ENCODE data around the gene TRPC4AP. TPM values are rescaled to one million over a fixed set of nuclear protein-coding genes. Genes with fewer than 3 reads are reported as not detected.

TRPC4AP gene
- total RNA-seq, 4 donors from 2014 or later: 35.2 to 50.4 (median 47.2) TPM

DNA sequence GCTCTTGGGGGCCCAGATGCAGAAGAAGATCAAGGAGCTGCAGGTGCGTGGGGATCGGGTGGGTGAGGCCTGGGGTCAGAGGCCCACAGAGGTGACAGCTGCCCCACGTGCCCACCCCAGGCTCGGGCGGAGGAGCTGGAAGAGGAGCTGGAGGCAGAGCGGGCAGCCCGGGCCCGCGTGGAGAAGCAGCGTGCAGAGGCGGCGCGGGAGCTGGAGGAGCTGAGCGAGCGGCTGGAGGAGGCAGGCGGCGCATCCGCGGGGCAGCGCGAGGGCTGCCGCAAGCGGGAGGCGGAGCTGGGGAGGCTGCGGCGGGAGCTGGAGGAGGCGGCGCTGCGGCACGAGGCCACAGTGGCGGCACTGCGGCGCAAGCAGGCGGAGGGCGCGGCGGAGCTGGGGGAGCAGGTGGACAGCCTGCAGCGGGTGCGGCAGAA lies 95.5 kb downstream of the TRPC4AP start:
- Histone ChIP-seq H3K27ac (no peak overlapping the region), H3K36me3 (peaks cover 26 to 93% (median 40%) of the 10 kb centered on the region in 3 donors), H3K9me3 (no peaks in the 10 kb centered on the region), H3K4me1 (peaks cover 0 to 11% (median 0%) of the 10 kb centered on the region in 3 donors), H3K4me3 (no peak overlapping the region), H3K27me3 (no peaks in the 10 kb centered on the region)
- no peak for DNase-seq
- TF ChIP-seq POLR2A (IDR thresholded peaks at IDR 0.05): no peak
- TF ChIP-seq, protein P1, sequence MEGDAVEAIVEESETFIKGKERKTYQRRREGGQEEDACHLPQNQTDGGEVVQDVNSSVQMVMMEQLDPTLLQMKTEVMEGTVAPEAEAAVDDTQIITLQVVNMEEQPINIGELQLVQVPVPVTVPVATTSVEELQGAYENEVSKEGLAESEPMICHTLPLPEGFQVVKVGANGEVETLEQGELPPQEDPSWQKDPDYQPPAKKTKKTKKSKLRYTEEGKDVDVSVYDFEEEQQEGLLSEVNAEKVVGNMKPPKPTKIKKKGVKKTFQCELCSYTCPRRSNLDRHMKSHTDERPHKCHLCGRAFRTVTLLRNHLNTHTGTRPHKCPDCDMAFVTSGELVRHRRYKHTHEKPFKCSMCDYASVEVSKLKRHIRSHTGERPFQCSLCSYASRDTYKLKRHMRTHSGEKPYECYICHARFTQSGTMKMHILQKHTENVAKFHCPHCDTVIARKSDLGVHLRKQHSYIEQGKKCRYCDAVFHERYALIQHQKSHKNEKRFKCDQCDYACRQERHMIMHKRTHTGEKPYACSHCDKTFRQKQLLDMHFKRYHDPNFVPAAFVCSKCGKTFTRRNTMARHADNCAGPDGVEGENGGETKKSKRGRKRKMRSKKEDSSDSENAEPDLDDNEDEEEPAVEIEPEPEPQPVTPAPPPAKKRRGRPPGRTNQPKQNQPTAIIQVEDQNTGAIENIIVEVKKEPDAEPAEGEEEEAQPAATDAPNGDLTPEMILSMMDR (IDR thresholded peaks at IDR 0.05): no peak
- WGBS, 2 donors: 59 to 61% methylated on average over 32 to 37 of the region's 39 CpGs
- intact Hi-C loops (cut with DNase I): no loop called here

- intact Hi-C loops (cut with DNase I): no loop called here
- TF ChIP-seq, protein P1 (IDR thresholded peaks at IDR 0.05): no peak
- no peak for TF ChIP-seq POLR2A (IDR thresholded peaks at IDR 0.05)
These were observed 96.2 kb downstream of the TRPC4AP start for GRCh38 chr20:34996243-34997028.

DNA sequence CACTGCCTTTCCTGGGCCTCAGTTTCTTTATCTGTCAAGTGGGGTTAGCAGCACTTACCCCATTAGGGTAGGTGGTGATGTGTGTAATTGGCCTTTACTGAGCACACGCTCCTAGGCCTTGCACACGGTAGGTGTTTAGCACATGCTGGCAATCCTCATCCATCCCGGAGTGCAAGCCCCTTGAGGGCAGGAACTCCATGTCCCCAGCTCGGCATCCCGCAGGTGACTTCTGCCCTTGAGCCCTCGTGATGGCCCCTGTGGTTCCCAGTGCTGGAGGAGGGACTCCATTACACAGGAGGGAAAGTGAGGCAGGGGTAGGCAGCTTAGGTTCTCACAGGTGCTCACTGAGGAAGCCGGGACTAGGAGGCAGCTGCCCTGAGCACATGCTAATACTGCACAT lies 96.9 kb downstream of the TRPC4AP start:
- no peak overlapping the region for H3K27ac ChIP-seq
- no peak for TF ChIP-seq POLR2A (IDR thresholded peaks at IDR 0.05)
- TF ChIP-seq, protein P1 (IDR thresholded peaks at IDR 0.05): no peak
- intact Hi-C loops (cut with DNase I): no loop called here
- H3K36me3 ChIP-seq: peaks cover 18 to 78% (median 32%) of the 10 kb centered on the region in 3 donors
- no peaks in the 10 kb centered on the region for H3K27me3 ChIP-seq
- H3K9me3 ChIP-seq: no peaks in the 10 kb centered on the region
- H3K4me3 ChIP-seq: no peak overlapping the region
- DNase-seq: no peak
- WGBS, 2 donors: 70 to 93% methylated on average over 2 to 3 of the region's 7 CpGs
- peaks cover 0 to 11% (median 0%) of the 10 kb centered on the region in 3 donors for H3K4me1 ChIP-seq

More at GRCh38 chr20:34996243-34997028, 96.2 kb downstream of the TRPC4AP start:
- Histone ChIP-seq H3K9me3 (no peaks in the 10 kb centered on the region), H3K4me3 (no peak overlapping the region), H3K4me1 (peaks cover 0 to 11% (median 0%) of the 10 kb centered on the region in 3 donors), H3K27ac (no peak overlapping the region), H3K36me3 (peaks cover 26 to 86% (median 39%) of the 10 kb centered on the region in 3 donors), H3K27me3 (no peaks in the 10 kb centered on the region)
- 60 to 95% methylated on average over 1 to 13 of the region's 26 CpGs for WGBS, 2 donors
- DNase-seq: no peak

DNA sequence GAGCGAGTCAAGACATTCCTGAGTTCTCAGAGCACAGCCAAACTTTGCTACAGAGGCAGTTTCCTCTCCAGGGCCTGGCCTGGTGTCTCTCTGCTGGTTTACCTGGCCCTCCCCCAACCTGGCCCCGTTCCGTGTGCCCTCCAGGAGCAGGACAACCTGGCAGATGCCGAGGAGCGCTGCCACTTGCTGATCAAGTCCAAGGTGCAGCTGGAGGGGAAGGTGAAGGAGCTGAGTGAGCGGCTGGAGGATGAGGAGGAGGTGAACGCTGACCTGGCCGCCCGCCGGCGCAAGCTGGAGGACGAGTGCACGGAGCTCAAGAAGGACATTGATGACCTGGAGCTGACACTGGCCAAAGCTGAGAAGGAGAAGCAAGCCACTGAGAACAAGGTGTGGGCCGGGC lies 97.4 kb downstream of the TRPC4AP start:
- no peak for DNase-seq
- Histone ChIP-seq H3K9me3 (no peaks in the 10 kb centered on the region), H3K36me3 (peaks cover 14 to 73% (median 29%) of the 10 kb centered on the region in 3 donors), H3K4me3 (no peak overlapping the region), H3K27me3 (no peaks in the 10 kb centered on the region), H3K4me1 (peaks cover 0 to 11% (median 0%) of the 10 kb centered on the region in 3 donors), H3K27ac (no peak overlapping the region)
- WGBS, 2 donors: 76 to 90% methylated on average over 5 to 11 of the region's 14 CpGs
- intact Hi-C loops (cut with DNase I): no loop called here
- TF ChIP-seq, protein P1 (IDR thresholded peaks at IDR 0.05): no peak
- no peak for TF ChIP-seq POLR2A (IDR thresholded peaks at IDR 0.05)

DNA sequence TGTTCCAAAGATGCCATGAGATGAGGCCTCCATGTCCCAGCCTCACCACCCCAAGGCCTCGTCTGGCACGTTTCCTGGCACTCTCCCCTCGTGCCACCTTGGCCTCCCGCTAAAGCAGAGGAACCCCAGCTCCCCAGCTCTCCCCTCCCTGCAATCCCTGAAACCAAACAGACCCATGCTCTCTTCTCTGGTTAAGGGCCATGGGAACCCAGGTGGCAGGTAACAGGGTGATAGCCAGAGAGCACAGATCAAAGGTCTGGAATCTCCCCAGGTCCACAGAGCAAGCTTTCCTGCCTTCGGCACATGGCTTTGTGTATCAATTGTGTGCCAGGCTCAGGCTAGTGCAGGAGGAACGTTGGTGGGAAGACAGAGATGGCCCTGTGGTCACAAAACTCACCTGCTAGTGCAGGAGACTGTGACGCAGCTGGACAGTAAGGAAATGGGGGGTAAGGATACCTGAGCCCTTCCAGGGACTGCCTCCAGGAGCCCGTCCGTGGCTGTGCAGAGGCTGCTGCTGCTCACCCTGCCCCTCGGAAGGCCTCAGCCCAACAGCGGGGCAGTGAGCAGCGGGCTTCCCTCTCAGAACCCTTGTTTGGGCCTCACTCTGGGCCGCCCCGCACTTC lies 98.0 kb downstream of the TRPC4AP start:
- 85 to 90% methylated on average over 6 to 8 of the region's 14 CpGs for WGBS, 2 donors
- no peak overlapping the region for H3K27ac ChIP-seq
- TF ChIP-seq, protein P1 (IDR thresholded peaks at IDR 0.05): no peak
- TF ChIP-seq POLR2A (IDR thresholded peaks at IDR 0.05): no peak

More for the DNA sequence above, 98.0 kb downstream of the TRPC4AP start:
- DNase-seq: no peak
- Histone ChIP-seq H3K36me3 (peaks cover 10 to 68% (median 24%) of the 10 kb centered on the region in 3 donors), H3K4me1 (peaks cover 0 to 11% (median 0%) of the 10 kb centered on the region in 3 donors), H3K4me3 (no peak overlapping the region), H3K27me3 (no peaks in the 10 kb centered on the region), H3K9me3 (no peaks in the 10 kb centered on the region)
- intact Hi-C loops (cut with DNase I): no loop called here

All from esophagus squamous epithelium (tissue), 5 donors.